ENCODE results near the gene BNIP2.
A peak's percentile ranks its signal among the peaks of the same experiment; 100 is the strongest.
"Not testable (repeated sequence)": the region's sequence is repeated elsewhere in the genome, so short reads cannot be mapped to it uniquely, and the experiment has no call there.

BNIP2 gene

DNA sequence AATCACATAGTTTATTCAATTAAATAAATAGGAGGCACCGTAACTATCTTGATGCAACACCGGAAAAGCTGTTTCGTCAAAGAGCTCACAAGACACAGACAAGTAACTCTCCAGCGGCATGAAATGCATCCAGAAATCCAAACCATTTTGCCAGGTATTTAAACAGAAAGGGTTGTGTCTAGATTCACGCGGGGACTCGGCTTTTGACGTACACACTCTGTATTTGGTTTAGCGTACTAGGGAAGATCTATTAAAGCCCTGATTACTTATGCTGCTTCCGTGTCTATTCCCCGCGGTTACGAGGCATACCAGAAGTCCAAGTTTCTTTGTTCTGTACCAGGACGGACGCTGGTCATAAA is 718 bp downstream of the BNIP2 start:
- DNase-seq (ENCODE audit: low read depth in 1 of 2, low spot score in 1 of 2) = no peak

GRCh38 chr15:59687836-59688235 is 1.3 kb downstream of the BNIP2 start:
- no peak for DNase-seq (ENCODE audit: low read depth in 1 of 2, low spot score in 1 of 2)

DNA sequence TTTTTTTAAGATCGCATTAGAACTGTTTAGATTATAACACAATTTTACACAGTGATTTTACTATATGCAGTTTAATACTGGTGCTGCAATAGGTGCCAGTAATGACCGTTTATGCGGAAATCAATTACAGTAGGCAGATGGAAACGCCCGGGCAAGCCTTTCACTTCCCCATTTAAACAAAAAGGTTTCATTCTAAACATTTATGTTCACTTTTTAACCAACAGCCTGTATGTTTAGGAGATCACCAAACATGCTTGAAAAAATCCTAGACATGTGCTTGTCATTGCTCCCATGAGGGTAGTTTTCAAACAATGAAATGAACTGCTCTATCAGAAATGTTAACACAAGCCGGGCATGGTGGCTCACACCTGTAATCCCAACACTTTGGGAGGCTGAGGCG is 2.7 kb downstream of the BNIP2 start:
- no peak for DNase-seq (ENCODE audit: low read depth in 1 of 2, low spot score in 1 of 2)

DNA sequence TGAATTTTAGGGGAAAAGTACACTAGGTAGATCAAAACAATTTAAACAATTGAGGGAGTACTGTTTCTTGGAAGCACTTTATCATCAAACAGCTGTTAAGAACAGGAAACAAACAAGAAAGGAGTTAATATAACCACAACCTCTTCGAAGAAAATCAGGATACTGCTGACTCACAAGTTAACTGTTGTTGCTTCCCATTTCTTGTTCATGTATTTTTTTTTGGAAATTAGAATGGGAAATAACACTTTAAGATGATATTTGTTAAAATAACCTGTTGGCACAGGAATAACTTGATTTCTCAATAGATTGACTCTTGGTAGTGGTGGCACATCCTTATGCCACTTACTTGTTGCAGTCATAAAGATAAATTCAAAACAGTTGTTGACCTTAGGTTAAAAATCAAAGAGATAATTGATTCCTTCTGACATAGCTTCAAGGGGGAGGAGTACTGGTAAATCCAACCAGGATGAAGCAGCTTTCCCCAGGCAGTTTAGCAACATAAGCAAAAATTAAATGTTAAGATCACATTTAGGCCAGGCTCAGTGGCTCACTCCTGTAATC is 3.3 kb downstream of the BNIP2 start:
- DNase-seq (ENCODE audit: low read depth in 1 of 2, low spot score in 1 of 2) = no peak

DNA sequence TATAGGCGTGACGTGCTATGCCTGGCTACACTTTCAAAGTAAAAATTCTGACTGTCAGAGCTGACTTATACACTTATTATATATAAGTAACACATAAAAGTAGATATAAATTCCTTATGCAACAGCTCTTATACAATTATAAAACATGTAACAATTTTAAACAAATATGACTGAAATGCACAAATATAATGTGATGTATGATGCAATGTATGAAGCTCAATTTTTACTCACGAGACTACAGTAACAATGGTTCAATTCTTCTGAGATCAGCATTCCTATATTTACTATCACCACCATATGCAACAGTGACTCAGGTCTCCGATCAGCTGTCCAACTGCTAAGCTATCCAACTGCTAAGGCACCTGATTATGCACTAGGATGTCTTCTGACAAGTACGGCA is 8.2 kb downstream of the BNIP2 start:
- no peak for DNase-seq (ENCODE audit: low read depth in 1 of 2, low spot score in 1 of 2)

GRCh38 chr15:59680346-59680745 is 8.8 kb downstream of the BNIP2 start:
- no peak for DNase-seq (ENCODE audit: low read depth in 1 of 2, low spot score in 1 of 2)

DNA sequence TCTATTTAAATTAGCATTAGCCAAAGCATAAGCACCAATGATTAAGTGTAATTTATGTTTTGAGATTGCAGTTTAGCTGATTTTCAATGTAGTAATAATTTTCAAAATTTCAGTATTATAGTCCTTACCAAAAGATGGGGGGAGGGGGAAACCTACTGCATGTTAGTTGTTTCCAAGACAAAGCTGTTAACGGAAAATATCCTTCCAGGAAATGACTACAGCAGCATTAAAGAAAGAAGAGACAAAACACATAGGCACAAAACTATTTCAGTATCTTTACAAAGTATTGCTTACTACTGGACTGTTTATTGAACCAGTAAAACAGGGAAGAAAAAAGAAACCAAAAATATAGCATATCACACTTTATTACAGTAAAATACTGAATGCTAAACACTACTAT is 10.5 kb downstream of the BNIP2 start:
- no peak for DNase-seq (ENCODE audit: low read depth in 1 of 2, low spot score in 1 of 2)

GRCh38 chr15:59678172-59678571 is 10.9 kb downstream of the BNIP2 start:
- no peak for DNase-seq (ENCODE audit: low read depth in 1 of 2, low spot score in 1 of 2)

GRCh38 chr15:59676565-59676964 is 12.6 kb downstream of the BNIP2 start:
- DNase-seq (ENCODE audit: low read depth in 1 of 2, low spot score in 1 of 2) = no peak

- DNase-seq (ENCODE audit: low read depth in 1 of 2, low spot score in 1 of 2) = no peak
These were observed 14.7 kb downstream of the BNIP2 start for GRCh38 chr15:59674361-59674877.

DNA sequence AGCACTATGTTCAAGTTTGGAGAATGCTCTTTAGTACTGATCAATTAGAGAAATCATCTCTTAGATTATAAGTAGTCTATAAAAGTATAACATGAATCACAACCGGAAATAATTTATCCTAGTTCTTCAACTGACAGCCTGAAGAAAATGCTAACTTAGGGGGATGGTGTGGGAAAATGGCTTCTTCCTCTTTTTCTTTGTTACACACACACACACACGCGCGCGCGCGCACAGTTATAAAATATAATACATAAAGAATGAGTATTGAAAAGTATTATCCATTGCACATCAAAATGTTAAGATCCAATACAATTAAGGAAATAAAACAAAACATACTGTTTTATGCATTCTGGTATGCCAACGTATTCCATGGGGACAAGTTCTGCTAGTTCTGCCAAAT is 20.6 kb downstream of the BNIP2 start:
- no peak for DNase-seq (ENCODE audit: low read depth in 1 of 2, low spot score in 1 of 2)

GRCh38 chr15:59662260-59662659 is 26.9 kb downstream of the BNIP2 start:
- no peak for DNase-seq (ENCODE audit: low read depth in 1 of 2, low spot score in 1 of 2)

- no peak for DNase-seq (ENCODE audit: low read depth in 1 of 2, low spot score in 1 of 2)
These were observed 29.8 kb downstream of the BNIP2 start for GRCh38 chr15:59659366-59659765.

GRCh38 chr15:59657635-59658125 is 31.4 kb downstream of the BNIP2 start:
- no peak for DNase-seq (ENCODE audit: low read depth in 1 of 2, low spot score in 1 of 2)

GRCh38 chr15:59656897-59657634 is 32.1 kb downstream of the BNIP2 start, which contains the start of gene GTF2A2:
TSS of gene GTF2A2 (minus strand) at chr15:59657515. CDS start at chr15:59652277, 5,238 bp downstream.
- peak; percentile 82 to 86 for DNase-seq (ENCODE audit: low read depth in 1 of 2, low spot score in 1 of 2)

GRCh38 chr15:59654046-59654445 is 35.1 kb downstream of the BNIP2 start:
- DNase-seq (ENCODE audit: low read depth in 1 of 2, low spot score in 1 of 2) = no peak

DNA sequence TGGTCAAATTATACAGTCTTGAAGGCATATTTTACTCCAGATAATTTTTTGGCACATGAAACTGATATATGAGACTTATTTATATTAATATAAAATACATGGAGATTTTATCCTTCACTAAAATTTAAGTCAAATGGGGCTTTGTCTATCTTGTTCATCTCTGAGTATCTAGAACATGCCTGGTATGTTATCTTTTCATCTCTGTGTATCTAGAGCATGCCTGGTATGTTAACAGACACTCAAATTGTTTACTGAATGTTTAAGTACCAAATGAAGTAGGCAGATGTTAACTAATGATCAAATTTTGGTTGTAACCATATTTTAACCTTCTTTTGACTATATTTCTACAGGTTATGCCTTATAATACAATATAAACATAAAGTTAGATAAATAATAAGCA is 39.5 kb downstream of the BNIP2 start:
- no peak for DNase-seq (ENCODE audit: low read depth in 1 of 2, low spot score in 1 of 2)

GRCh38 chr15:59647085-59647484 is 42.0 kb downstream of the BNIP2 start:
- DNase-seq (ENCODE audit: low read depth in 1 of 2, low spot score in 1 of 2) = no peak

DNA sequence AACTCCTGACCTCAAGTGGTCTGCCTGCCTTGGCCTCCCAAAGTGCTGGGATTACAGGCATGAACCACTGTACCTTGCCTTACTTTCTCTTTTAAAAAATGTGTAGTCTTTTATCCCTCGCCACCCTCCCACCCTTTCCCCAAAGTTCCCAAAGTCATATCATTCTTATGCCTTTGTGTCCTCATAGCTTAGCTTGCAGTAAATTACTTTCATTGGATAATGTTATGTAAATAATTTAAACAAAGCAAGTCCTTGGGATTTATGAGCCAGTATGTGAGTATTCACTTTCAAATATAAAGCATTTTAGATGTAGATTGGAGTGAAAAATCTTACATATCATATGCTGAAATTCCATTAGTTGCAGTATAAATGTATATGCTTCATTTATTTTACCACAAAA is 42.8 kb downstream of the BNIP2 start:
- no peak for DNase-seq (ENCODE audit: low read depth in 1 of 2, low spot score in 1 of 2)

DNA sequence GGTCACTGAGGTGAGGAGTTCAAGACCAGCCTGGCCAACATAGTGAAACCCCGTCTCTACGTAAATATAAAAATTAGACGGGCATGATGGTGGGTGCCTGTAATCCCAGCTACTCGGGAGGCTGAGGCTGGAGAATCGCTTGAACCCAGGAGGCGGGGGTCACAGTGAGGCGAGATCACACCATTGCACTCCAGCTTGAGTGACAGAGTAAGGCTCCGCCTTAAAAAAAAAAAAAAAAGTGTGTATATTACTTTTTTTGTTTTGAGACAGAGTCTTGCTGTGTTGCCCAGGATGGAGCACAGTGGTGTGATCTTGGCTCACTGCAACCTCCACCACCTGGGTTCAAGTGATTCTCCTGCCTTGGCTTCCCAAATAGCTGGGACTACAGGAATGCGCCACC is 43.3 kb downstream of the BNIP2 start:
- DNase-seq (ENCODE audit: low read depth in 1 of 2, low spot score in 1 of 2) = not testable (repeated sequence)

GRCh38 chr15:59644756-59645155 is 44.4 kb downstream of the BNIP2 start:
- no peak for DNase-seq (ENCODE audit: low read depth in 1 of 2, low spot score in 1 of 2)

- no peak for DNase-seq (ENCODE audit: low read depth in 1 of 2, low spot score in 1 of 2)
These were observed 46.8 kb downstream of the BNIP2 start for GRCh38 chr15:59642351-59642750.

DNA sequence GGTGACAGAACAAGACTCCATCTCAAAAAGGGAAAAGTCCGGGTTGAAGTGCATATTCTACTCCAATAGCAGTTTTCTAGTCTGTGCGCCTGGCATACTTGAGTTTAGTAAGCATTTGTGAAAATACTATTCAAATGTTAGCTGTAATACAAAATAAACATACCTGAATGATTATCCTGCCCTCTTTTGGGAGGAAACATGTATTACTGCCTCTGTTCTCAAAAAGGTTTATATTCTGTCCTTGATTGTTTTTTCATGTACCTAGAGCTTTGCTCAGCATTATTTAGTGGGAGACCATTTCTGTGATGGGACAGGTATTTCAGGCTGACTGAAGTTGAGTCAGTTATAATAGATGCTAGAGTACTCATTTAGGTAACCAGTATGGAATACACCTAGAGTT is 51.6 kb downstream of the BNIP2 start:
- not testable (repeated sequence) for DNase-seq (ENCODE audit: low read depth in 1 of 2, low spot score in 1 of 2)

All from stimulated activated CD4-positive, alpha-beta T cell treated with anti-CD3 and anti-CD28 coated beads, Interleukin-15, amount 100 ng/mL, for 1 hour (primary cell).